Prostate gland (tissue), 2 donors: Measurements from ENCODE around the gene ZC3H8.

Experiments used
- CTCF ChIP-seq, 4 experiments: fragments of 200-600 bp in 2 of 4; fragments of 450-650 bp in 2 of 4; sonication (generic) in 2 of 4; IDR thresholded peaks; 1 replicate in 3 of 4; 2 replicates in 1 of 4; pipeline ENCODE4 v1.5.1; 2016 to 2019; ENCODE audit warnings: antibody characterized with exemption in 4 of 4, mild to moderate bottlenecking in 2 of 4, moderate library complexity in 2 of 4
- POLR2A ChIP-seq: fragments of 450-650 bp; IDR thresholded peaks from one replicate; pipeline ENCODE4 v1.6.1; 2016; ENCODE audit warnings: antibody characterized with exemption, mild to moderate bottlenecking
- POLR2AphosphoS5 ChIP-seq: sonication (generic); formaldehyde crosslinking; IDR thresholded peaks from one replicate; pipeline ENCODE4 v1.6.1; 2017; ENCODE audit warnings: antibody characterized with exemption

DNA sequence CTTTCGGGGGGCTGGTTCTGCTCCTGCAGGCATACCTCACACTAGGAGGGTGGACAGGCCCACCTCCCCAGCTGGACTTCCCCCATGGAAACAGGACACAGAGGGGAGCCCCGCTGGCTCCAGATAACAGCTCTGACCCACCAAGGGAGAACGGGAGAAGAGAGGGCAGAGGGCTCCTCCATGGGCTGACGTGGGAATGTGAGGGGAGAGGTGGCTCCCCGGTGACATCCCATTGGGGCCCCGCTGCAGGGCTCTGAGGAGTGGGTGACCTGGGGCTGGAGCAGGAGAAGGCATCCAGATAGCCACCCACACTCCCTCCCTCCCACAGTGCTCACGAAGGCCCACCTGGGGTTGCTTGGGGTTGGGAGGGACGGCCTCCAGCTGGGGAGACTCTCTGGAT, 70.7 kb downstream of the ZC3H8 start:
- TF ChIP-seq CTCF (IDR thresholded peaks at IDR 0.05) (no peak), POLR2AphosphoS5 (no peak), POLR2A (no peak)
